CD4-positive, alpha-beta memory T cell (primary cell): ENCODE measurements around the gene SERHL2. TPM values are rescaled to one million over a fixed set of nuclear protein-coding genes. Genes with fewer than 3 reads are reported as not detected.
"Not testable (repeated sequence)": the region's sequence is repeated elsewhere in the genome, so short reads cannot be mapped to it uniquely, and the experiment has no call there.

Experiments
- CTCF ChIA-PET: fragments of 350-600 bp; sonication (Branson Sonifier 250); formaldehyde crosslinking; loops from one replicate; lab custom pipeline; 2021; ENCODE audit warnings: inconsistent platforms; ENCODE audit not compliant: partially characterized antibody; lab: Charles Lee
- POLR2A ChIA-PET: fragments of 350-600 bp; sonication (Branson Sonifier 250); formaldehyde crosslinking; loops from one replicate; lab custom pipeline; 2021; ENCODE audit not compliant: partially characterized antibody; lab: Charles Lee
- DNase-seq, 5 donors: peaks; one replicate each; pipeline versions ENCODE4 v3.0.0 to v3.0.0-alpha.2; 2020 to 2022; ENCODE audit warnings: mixed read lengths in 1 of 5
- H3K27ac ChIP-seq: one replicate; pipeline ENCODE4 v1.7.0; 2013; ENCODE audit warnings: low read depth, low read length
- H3K27me3 ChIP-seq: 2 replicates; pipeline ENCODE4 v1.7.0; 2013; ENCODE audit warnings: mild to moderate bottlenecking, low read length, moderate library complexity; ENCODE audit not compliant: insufficient read depth
- H3K36me3 ChIP-seq: 2 replicates; pipeline ENCODE4 v1.7.0; 2013; ENCODE audit warnings: mild to moderate bottlenecking, low read length, moderate library complexity; ENCODE audit not compliant: insufficient read depth
- H3K4me1 ChIP-seq: 2 replicates; pipeline ENCODE4 v1.7.0; 2013; ENCODE audit warnings: mild to moderate bottlenecking, low read length, moderate library complexity; ENCODE audit not compliant: insufficient read depth
- H3K4me3 ChIP-seq, 2 donors: one replicate each; pipeline ENCODE4 v1.7.0; 2013; ENCODE audit warnings: low read length in 2 of 2, mild to moderate bottlenecking in 1 of 2
- H3K9me3 ChIP-seq, 2 donors: one replicate each; pipeline ENCODE4 v1.7.0; 2013; ENCODE audit warnings: low read length in 2 of 2, control low read depth in 1 of 2; ENCODE audit not compliant: control insufficient read depth in 1 of 2
- H3K27ac Mint-ChIP-seq, 7 donors: one replicate each; pipeline ENCODE4 v1.8.0; 2020 to 2021; ENCODE audit warnings: mixed read lengths in 7 of 7, mild to moderate bottlenecking in 6 of 7, inconsistent platforms in 3 of 7, moderate library complexity in 3 of 7
- H3K27me3 Mint-ChIP-seq, 2 donors: one replicate each; pipeline ENCODE4 v1.8.0; 2020 to 2021; ENCODE audit warnings: mixed read lengths in 2 of 2
- H3K36me3 Mint-ChIP-seq, 2 donors: one replicate each; pipeline ENCODE4 v1.8.0; 2020 to 2021; ENCODE audit warnings: mixed read lengths in 2 of 2, inconsistent platforms in 1 of 2, mild to moderate bottlenecking in 1 of 2
- H3K4me1 Mint-ChIP-seq, 4 donors: one replicate each; pipeline ENCODE4 v1.8.0; 2020 to 2021; ENCODE audit warnings: mixed read lengths in 4 of 4, mild to moderate bottlenecking in 1 of 4
- H3K4me3 Mint-ChIP-seq, 8 donors: one replicate each; pipeline ENCODE4 v1.8.0; 2020 to 2021; ENCODE audit warnings: mixed read lengths in 8 of 8, mild to moderate bottlenecking in 7 of 8, moderate library complexity in 6 of 8, inconsistent platforms in 3 of 8
- H3K9me3 Mint-ChIP-seq, 8 donors: one replicate each; pipeline ENCODE4 v1.8.0; 2020 to 2021; ENCODE audit warnings: mixed read lengths in 8 of 8, mild to moderate bottlenecking in 5 of 8, inconsistent platforms in 3 of 8, moderate library complexity in 1 of 8
- intact Hi-C: fragments of 100-400 bp; cut with micrococcal nuclease; formaldehyde crosslinking; loops from one replicate; pipeline ENCODE4 v1.15.1; 2023
- polyA plus RNA-seq, 2 donors: library from polyadenylated mRNA; unstranded; fragments of 300-500 nt; fragmentation: Illumina TruSeq; gene quantifications; one replicate each; pipeline ENCODE4 v1.2.3, GENCODE V29; 2021
- total RNA-seq, 2 experiments: library from RNA; stranded (reverse); gene quantifications; one replicate each; pipeline ENCODE4 v1.2.3, GENCODE V29; 2021

Gene SERHL2
- total and polyA plus RNA-seq, 4 experiments from 2014 or later: 0.26 to 0.81 (median 0.36) TPM; not detected in 1

GRCh38 chr22:42571068-42571467, 17.3 kb downstream of the SERHL2 start:
- H3K27me3 ChIP-seq, CTCF ChIA-PET, intact Hi-C loops, H3K4me3 Mint-ChIP-seq, H3K27me3 Mint-ChIP-seq, H3K4me1 Mint-ChIP-seq, H3K4me1 ChIP-seq, H3K27ac ChIP-seq, H3K9me3 ChIP-seq, H3K4me3 ChIP-seq, H3K9me3 Mint-ChIP-seq, H3K36me3 ChIP-seq, DNase-seq: not testable (repeated sequence)
- Mint-ChIP-seq H3K36me3 (peaks cover 10 to 32% of the 10 kb centered on the region in 2 donors), H3K27ac (peak overlapping the region in 1 of 7 donors; percentile 41)
- POLR2A ChIA-PET: interaction anchor here (1.1 kb wide), 1 partner anchor 63 kb away, joined by 5 read pairs; no protein-coding TSS in a partner anchor

- peaks cover 13% of the 10 kb centered on the region for H3K36me3 ChIP-seq
- H3K4me3 ChIP-seq, H3K4me1 Mint-ChIP-seq, POLR2A ChIA-PET, H3K27ac ChIP-seq, CTCF ChIA-PET, intact Hi-C loops, H3K9me3 Mint-ChIP-seq, DNase-seq, H3K27ac Mint-ChIP-seq, H3K4me3 Mint-ChIP-seq, H3K4me1 ChIP-seq, H3K9me3 ChIP-seq, H3K27me3 ChIP-seq, H3K27me3 Mint-ChIP-seq: not testable (repeated sequence)
- peaks cover 10 to 41% of the 10 kb centered on the region in 2 donors for H3K36me3 Mint-ChIP-seq
Observed at GRCh38 chr22:42574046-42574445, 20.3 kb downstream of the SERHL2 start.

- H3K9me3 ChIP-seq, H3K4me1 ChIP-seq, H3K27ac Mint-ChIP-seq, H3K4me3 Mint-ChIP-seq, H3K4me3 ChIP-seq, intact Hi-C loops, POLR2A ChIA-PET, H3K4me1 Mint-ChIP-seq, H3K27ac ChIP-seq, H3K27me3 Mint-ChIP-seq, DNase-seq, H3K9me3 Mint-ChIP-seq, CTCF ChIA-PET, H3K27me3 ChIP-seq: not testable (repeated sequence)
- peaks cover 13% of the 10 kb centered on the region for H3K36me3 ChIP-seq
- H3K36me3 Mint-ChIP-seq: peaks cover 10 to 41% of the 10 kb centered on the region in 2 donors
Observed at GRCh38 chr22:42574468-42574867, 20.7 kb downstream of the SERHL2 start.

- peaks cover 13% of the 10 kb centered on the region for H3K36me3 ChIP-seq
- H3K9me3 ChIP-seq, POLR2A ChIA-PET: not testable (repeated sequence)
Observed at GRCh38 chr22:42575996-42576574, 22.3 kb downstream of the SERHL2 start.

GRCh38 chr22:42577141-42577540, 23.4 kb downstream of the SERHL2 start:
- Mint-ChIP-seq H3K4me1 (peaks cover 5 to 12% (median 10%) of the 10 kb centered on the region in 4 donors), H3K36me3 (peaks cover 0 to 33% of the 10 kb centered on the region in 2 donors)
- DNase-seq, H3K27me3 ChIP-seq, H3K27ac Mint-ChIP-seq, H3K4me3 Mint-ChIP-seq, H3K27me3 Mint-ChIP-seq, H3K27ac ChIP-seq, intact Hi-C loops, H3K4me3 ChIP-seq, H3K9me3 ChIP-seq, H3K4me1 ChIP-seq, CTCF ChIA-PET, H3K9me3 Mint-ChIP-seq, POLR2A ChIA-PET: not testable (repeated sequence)
- peaks cover 13% of the 10 kb centered on the region for H3K36me3 ChIP-seq

More at GRCh38 chr22:42575996-42576574, 22.3 kb downstream of the SERHL2 start:
- H3K4me1 ChIP-seq, H3K27ac ChIP-seq, H3K4me3 Mint-ChIP-seq, H3K9me3 Mint-ChIP-seq, DNase-seq, H3K27ac Mint-ChIP-seq, H3K4me3 ChIP-seq, H3K27me3 Mint-ChIP-seq, intact Hi-C loops, H3K27me3 ChIP-seq, H3K4me1 Mint-ChIP-seq, CTCF ChIA-PET: not testable (repeated sequence)
- peaks cover 6 to 35% of the 10 kb centered on the region in 2 donors for H3K36me3 Mint-ChIP-seq

GRCh38 chr22:42577623-42578240, 24.0 kb downstream of the SERHL2 start:
- Mint-ChIP-seq H3K4me3 (no peak overlapping the region), H3K4me1 (peaks cover 9 to 18% (median 14%) of the 10 kb centered on the region in 4 donors), H3K27me3 (no peaks in the 10 kb centered on the region), H3K27ac (no peak overlapping the region), H3K36me3 (peaks cover 0 to 31% of the 10 kb centered on the region in 2 donors), H3K9me3 (no peaks in the 10 kb centered on the region)
- intact Hi-C loops: no loop called here
- no peak overlapping the region for H3K4me3 ChIP-seq
- no peak for DNase-seq
- POLR2A ChIA-PET: no interaction called here
- H3K27me3 ChIP-seq: no peaks in the 10 kb centered on the region
- peaks cover 7% of the 10 kb centered on the region for H3K4me1 ChIP-seq
- H3K36me3 ChIP-seq: peaks cover 13% of the 10 kb centered on the region
- CTCF ChIA-PET: no interaction called here
- H3K27ac ChIP-seq: no peak overlapping the region
- H3K9me3 ChIP-seq: no peaks in the 10 kb centered on the region

- H3K9me3 Mint-ChIP-seq, H3K4me1 ChIP-seq, H3K27ac ChIP-seq, H3K27me3 ChIP-seq, H3K9me3 ChIP-seq, CTCF ChIA-PET, H3K4me3 ChIP-seq, POLR2A ChIA-PET, H3K27me3 Mint-ChIP-seq, H3K27ac Mint-ChIP-seq, DNase-seq, intact Hi-C loops: not testable (repeated sequence)
- H3K4me1 Mint-ChIP-seq: peaks cover 9 to 21% (median 14%) of the 10 kb centered on the region in 4 donors
- peak overlapping the region in 4 of 8 donors; percentile 35 to 46 (median 40) for H3K4me3 Mint-ChIP-seq
- peaks cover 3 to 33% of the 10 kb centered on the region in 2 donors for H3K36me3 Mint-ChIP-seq
- peaks cover 22% of the 10 kb centered on the region for H3K36me3 ChIP-seq
Observed at GRCh38 chr22:42580040-42580439, 26.3 kb downstream of the SERHL2 start.
